NCI-H446 (cell line): Measurements from ENCODE around the gene TNFAIP8.
"Not testable (repeated sequence)": the region's sequence is repeated elsewhere in the genome, so short reads cannot be mapped to it uniquely, and the experiment has no call there.

ENCODE experiments used
- DNase-seq, 2 experiments: peaks; one replicate each; lab custom pipeline; 2025; lab: John Stamatoyannopoulos, UW

TNFAIP8 gene

DNA sequence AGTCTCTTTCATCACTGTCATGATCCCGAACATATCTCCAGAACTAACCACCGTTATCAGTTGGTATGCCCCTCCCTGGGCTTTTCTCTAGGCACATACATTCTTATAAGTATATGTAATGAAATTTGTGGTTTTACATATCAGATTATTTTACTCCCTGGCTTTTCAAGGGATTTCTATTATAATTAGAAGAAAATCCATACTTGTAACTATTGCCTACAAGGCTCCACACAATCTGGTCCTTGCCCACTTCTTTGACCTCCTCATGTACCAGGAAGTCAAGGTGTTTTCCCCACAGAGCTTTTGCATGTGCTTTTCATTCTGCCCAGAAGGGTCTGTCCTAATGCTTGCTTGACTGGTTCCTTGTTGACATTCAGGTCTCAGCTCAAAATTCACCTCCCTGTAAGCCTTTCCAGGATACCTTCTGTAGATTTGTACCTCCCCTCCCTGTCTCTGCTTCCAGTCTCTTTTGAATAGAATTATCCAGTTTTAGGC lies 62.8 kb downstream of the TNFAIP8 start:
- DNase-seq: no peak

DNA sequence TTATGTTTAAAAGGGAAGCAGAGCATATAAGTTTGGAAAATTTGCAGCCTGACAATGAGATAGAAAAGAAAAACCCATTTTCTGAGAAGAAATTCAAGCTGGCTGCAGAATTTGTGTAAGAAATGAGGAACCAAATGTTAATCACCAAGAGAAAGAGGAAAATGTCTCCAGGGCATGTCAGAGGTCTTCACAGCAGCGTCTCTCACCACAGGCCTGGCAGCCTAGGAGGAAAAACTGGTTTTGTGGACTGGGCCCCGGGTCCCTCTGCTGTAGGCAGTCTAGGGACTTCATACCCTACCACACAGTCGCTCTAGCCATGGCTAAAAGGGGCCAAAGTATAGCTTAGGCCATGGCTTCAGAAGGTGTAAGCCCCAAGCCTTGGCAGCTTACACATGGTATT lies 64.3 kb downstream of the TNFAIP8 start:
- DNase-seq: no peak

DNA sequence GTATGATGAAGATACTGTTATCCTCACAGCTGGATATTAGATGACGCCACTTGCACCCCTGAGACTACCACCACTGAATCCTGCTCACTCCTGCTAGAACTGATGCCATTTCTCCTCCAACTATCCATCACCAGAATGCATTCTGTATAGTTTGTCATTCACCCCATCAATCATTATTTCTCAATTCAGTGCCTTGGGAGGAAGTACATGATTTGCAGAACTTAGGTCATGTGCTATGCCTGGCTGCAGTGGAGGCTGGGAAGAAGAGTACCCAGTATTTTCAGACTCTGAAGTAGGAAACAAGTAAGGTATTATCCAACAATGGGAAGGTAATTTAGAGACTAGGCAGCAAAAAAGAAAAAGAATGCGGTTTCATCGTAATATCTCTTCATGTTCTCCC lies 70.2 kb downstream of the TNFAIP8 start:
- DNase-seq: no peak

DNA sequence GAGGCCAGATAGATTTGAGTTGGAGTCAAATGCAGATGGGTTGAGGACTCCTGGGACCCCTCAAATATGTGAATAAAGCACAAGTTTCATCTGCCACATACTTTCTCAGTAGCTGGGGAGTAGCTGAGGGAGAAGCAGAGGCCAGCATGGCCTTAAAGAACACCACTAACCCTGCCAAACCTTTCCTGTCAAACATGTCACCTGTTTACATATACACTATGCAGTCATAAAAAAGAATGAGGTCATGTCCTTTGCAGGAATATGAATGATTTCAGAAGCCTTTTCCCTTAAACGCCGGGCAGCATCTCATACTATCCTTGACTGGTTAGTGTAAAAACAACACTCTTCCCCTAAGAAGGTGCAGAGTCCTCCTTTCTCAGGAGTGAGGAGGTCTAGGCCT lies 71.2 kb downstream of the TNFAIP8 start:
- DNase-seq: no peak

DNA sequence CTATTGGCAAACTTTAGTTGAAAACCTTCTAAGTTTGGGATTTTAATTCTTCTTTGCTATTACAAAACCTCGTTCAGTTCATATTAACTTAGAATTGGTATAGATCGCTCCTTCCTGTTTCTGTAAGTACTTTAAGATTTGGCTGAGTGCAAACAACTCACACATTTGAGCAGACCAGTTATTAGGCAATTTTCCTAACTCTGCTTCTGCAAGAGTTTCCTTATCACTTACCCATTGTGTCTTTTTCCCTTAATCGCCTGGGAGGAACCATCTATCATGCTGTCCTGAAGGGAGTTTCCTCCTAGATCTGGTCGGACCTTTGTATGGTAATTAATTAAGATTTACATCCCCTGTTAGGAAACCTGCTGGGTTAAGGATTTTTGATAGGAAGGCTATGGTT lies 71.8 kb downstream of the TNFAIP8 start:
- DNase-seq: not testable (repeated sequence)

DNA sequence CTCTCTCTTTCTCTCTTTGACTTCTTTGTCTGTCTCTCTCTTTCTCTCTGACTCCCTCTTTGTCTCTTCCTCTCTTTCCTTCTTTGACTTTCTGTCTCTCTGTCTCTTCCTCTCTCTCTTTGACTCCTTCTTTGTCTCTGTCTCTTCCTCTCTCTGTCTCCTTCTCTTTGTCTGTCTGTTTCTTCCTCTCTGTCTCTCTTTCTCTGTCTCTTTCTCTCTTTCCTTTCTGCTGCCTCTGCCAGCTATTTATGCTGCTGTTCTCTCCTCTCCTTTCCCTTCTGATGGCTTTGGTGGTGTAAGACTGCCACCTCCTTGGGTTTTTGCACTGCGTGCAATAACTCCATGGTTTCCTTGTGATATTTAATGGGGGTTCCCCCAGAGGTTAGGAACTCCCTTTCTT lies 72.3 kb downstream of the TNFAIP8 start:
- DNase-seq: not testable (repeated sequence)

DNA sequence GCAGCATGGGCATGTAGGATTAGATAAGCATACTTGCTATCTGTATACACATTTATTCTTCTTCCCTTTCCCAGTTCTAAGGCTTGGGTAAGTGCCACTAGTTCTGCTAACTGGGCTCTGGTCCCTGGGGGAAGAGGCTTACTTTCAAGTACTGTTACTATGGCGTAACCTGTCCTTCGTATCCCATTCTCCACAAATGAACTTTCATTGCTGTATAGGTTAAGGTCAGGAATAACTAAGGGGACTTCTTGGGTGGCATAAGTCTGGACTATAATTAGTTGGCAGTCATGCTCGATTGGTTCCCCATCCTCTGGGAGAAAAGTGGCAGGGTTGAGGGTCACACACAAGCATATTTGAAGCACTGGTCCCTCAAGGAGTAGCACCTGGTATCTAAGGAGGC lies 72.8 kb downstream of the TNFAIP8 start:
- not testable (repeated sequence) for DNase-seq

DNA sequence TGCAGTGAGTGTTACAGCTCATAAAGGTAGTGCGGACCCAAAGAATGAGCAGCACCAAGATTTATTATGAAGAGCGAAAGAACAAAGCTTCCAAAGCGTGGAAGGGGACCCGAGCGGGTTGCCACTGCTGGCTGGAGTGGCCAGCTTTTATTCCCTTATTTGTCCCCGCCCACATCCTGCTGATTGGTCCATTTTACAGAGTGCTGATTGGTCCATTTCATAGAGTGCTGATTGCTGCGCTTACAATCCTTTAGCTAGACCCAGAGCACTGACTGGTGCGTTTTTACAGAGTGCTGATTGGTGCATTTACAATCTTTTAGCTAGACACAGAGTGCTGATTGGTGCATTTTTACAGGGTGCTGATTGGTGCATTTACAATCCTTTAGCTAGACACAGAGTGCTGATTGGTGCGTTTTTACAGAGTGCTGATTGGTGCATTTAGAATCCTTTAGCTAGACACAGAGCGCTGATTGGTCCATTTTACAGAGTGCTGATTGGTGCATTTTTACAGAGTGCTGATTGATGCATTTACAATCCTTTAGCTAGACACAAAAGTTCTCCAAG lies 76.9 kb downstream of the TNFAIP8 start:
- DNase-seq: not testable (repeated sequence)

DNA sequence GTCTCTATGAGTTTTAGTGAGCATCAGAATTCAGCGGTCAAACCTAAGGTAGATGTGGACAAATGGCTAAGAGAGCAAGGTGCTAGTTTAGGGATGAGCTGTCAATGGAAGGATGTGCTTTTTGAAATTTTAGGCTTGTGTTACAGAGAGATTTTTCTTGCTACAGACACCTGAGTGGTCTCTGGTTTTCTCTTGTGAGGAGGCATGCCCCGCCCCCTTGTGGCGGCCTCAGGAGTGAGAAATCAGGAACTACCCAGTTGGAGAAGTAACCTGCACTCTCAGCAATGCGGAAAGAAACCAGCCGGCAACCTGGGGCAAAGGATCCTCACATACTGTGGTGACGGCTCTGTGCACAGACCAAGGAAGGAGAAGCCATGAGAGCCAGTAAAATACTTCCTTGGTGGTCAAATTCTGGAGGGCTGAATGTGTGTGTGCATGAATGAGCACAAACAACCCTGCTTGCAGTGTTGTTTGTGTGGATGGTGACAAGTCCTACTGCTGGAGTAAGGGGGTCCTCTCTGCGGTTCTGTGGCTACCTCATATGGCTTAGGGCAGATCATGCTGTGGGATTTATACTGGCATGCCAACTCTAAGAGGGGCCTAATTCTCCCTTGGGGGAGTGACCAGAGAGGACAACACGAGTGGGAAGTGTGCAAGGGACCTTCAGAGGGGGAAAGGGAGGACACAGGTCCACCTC lies 79.8 kb downstream of the TNFAIP8 start:
- DNase-seq: peak; percentile 7 to 65

DNA sequence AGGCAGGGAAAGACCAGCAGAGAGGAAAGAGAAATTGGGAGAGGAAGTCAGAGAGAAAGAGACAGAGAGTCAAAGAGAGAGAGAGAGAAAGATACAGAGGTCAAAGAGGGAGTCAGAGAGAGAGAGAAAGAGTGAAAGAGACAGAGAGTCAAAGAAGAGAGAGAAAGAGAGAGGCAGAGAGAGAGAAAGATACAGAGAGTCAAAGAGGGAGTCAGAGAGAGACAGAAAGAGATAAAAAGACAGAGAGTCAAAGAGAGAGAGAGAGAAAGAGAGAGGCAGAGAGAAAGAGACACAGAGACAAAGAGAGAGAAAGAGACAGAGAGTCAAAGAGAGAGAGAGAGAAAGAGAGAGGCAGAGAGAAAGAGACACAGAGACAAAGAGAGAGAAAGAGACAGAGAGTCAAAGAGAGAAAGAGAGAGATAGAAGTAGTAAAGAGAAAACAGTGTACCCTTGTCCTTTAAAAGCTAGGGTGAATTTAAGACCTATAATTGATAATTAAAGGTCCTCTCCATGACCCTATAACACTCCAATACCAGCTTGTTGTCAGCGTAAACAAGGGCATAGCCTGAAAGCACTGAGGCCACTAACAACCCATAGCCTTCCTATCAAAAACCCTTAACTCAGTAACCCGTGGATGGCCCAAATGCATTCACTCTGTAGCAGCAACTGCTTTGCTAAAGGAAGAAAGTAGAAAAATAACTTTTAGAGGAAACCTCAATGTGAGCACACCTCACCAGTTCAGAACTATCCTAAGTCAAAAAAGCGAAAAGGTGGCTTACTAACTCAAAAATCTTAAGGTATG lies 82.2 kb downstream of the TNFAIP8 start:
- DNase-seq: not testable (repeated sequence)

DNA sequence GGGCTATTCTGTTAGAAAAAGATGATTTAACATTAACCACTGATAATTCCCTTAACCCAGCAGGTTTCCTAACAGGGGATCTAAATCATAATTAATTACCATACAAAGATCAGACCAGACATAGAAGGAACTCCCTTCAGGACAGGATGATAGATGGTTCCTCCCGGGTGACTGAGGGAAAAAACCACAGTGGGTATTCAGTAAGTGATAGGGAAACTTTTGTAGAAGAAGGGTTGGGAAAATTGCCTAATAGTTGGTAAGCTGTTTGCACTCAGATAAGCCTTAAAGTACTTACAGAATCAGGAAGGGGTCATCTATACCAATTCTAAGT lies 82.7 kb downstream of the TNFAIP8 start:
- DNase-seq: not testable (repeated sequence)

DNA sequence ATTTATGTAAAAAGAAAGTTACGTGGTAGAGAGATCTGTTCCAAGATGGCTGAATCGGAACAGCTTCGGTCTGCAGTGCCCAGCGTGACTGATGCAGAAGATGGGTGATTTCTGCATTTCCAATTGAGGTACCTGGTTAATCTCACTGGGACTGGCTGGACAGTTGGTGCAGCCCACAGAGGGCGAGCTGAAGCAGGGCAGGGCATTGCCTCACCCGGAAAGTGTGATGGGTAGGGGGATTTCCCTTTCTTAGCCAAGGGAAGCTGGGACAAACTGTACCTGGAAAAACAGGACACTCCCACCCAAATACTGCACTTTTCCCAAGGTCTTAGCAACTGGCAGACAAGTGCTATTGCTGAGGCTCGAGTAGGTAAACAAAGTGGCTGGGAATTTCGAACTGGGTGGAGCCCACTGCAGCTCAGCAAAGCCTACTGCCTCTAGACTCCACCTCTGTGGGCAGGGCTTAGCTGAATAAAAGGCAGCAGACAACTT lies 83.4 kb downstream of the TNFAIP8 start:
- DNase-seq: no peak

DNA sequence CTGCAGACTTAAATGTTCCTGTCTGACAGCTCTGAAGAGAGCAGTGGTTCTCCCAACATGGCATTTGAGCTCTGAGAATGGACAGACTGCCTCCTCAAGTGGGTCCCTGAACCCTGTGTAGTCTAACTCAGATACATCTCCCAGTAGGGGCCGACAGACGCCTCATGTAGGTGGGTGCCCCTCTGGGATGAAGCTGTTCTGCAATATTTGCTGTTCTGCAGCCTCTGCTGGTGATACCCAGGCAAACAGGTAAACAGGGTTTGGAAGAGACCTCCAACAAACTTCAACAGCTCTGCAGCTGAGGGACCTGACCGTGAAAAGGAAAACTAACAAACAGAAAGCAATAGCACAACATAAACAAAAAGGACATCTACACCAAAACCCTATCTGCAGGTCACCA lies 83.8 kb downstream of the TNFAIP8 start:
- DNase-seq: not testable (repeated sequence)

DNA sequence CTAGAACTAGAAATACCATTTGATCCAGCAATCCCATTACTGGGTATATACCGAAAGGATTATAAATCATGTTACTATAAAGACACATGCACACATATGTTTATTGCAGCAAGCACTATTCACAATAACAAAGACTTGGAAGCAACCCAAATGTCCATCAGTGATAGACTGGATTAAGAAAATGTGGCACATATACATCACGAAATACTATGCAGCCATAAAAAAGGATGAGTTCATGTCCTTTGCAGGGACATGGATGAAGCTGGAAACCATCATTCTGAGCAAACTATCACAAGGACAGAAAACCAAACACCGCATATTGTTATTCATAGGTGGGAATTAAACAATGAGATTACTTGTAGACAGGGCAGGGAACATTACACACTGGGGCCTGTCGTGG lies 88.8 kb downstream of the TNFAIP8 start:
- DNase-seq: not testable (repeated sequence)

DNA sequence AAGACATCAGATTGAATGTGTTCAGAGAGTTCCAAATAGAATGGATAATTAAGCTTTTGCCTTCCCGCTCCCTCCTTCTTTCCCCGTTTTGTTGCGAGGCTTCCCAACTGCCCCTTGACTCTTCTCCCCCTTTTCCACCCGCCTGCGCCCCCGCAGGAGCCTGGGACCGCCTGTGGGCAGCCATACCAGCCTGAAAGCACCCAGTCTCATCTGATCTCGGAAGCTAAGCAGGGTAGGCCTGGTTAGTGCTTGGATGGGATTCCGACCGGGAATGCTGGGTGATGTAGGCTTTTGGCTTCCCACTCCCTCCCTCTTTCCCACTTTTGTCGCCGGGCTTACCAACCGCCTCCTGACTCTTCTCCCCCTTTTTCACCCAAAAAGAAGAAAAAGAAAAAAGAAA lies 89.7 kb downstream of the TNFAIP8 start:
- DNase-seq: no peak
